Endothelial cell of umbilical vein (primary cell): Measurements from ENCODE around the gene SLC25A22.

Experiments used
- EZH2 ChIP-seq: IDR thresholded peaks from 2 replicates; pipeline ENCODE4 v1.6.1; 2012; ENCODE audit warnings: borderline replicate concordance, low read depth, mild to moderate bottlenecking, moderate library complexity, low read length, inconsistent platforms; ENCODE audit not compliant: severe bottlenecking
- GATA2 ChIP-seq: IDR thresholded peaks from 2 replicates; pipeline ENCODE4 v1.7.0; 2011; ENCODE audit warnings: low read depth, mild to moderate bottlenecking, moderate library complexity, mixed read lengths, low read length; ENCODE audit not compliant: insufficient read length, insufficient read depth
- JUN ChIP-seq: IDR thresholded peaks from 2 replicates; pipeline ENCODE4 v1.6.1; 2011; ENCODE audit warnings: borderline replicate concordance, low read depth; ENCODE audit not compliant: insufficient read length, insufficient read depth
- MAX ChIP-seq: IDR thresholded peaks from 2 replicates; pipeline ENCODE4 v1.6.1; 2011; ENCODE audit not compliant: insufficient read depth, insufficient read length
- MYC ChIP-seq: IDR thresholded peaks from one replicate; pipeline ENCODE4 v1.6.1; 2011; ENCODE audit warnings: mild to moderate bottlenecking, low read depth, low read length
- POLR2A ChIP-seq: IDR thresholded peaks from 2 replicates; pipeline ENCODE4 v1.6.1; 2012; ENCODE audit warnings: low read depth, mild to moderate bottlenecking, control low read depth, low read length
- POLR2AphosphoS5 ChIP-seq: IDR thresholded peaks from 2 replicates; pipeline ENCODE4 v1.6.1; 2012; ENCODE audit warnings: low read depth, mild to moderate bottlenecking, control low read depth, low read length, moderate library complexity; ENCODE audit not compliant: insufficient read depth
- TF ChIP-seq, protein P1 (sequence below), 2 donors: IDR thresholded peaks; 1 replicate in 1 of 2; 2 replicates in 1 of 2; pipeline ENCODE4 v1.5.1; 2011; ENCODE audit warnings: low read length in 2 of 2, mild to moderate bottlenecking in 2 of 2, moderate library complexity in 2 of 2, control low read depth in 1 of 2, inconsistent platforms in 1 of 2, low read depth in 1 of 2; ENCODE audit not compliant: insufficient read depth in 1 of 2; ENCODE audit errors: extremely low read depth in 1 of 2

DNA sequence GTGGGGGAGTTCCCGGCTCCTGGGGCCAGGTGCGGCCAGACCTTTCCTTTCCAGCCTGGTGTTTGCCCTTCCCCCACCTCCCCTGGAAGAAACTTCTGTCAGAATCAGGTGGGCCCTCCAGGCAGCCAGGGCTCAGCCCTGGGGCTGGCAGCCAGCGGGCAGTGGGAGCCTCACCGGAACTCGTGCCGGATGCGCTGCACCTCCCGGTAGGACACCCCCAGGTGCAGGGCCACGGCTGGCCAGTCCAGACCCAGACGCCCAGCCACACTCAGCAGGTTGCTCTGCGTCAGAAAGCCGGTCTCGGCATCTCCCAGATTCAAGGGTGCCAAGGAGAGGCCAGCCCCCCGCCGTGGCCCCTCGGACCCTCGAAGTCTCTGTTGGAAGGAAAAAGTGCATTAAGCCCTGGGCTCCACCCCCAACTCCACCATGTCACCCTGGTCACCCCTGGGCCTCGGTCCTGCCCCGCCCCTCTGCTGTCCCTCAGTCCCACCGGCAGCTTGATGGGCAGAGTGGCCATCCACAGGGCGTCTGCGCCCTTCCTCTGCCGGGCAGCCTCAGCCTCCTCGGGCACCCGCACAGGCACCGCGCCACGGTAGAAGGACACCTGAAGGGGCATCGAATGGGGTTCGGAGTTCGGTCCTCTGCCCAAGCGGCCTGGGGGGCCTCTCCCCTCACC, 1.7 kb upstream of the SLC25A22 start:
- TF ChIP-seq POLR2AphosphoS5 (no peak), MYC (no peak), MAX (no peak), POLR2A (no peak), GATA2 (no peak), EZH2 (no peak), JUN (no peak)
- TF ChIP-seq, protein P1, sequence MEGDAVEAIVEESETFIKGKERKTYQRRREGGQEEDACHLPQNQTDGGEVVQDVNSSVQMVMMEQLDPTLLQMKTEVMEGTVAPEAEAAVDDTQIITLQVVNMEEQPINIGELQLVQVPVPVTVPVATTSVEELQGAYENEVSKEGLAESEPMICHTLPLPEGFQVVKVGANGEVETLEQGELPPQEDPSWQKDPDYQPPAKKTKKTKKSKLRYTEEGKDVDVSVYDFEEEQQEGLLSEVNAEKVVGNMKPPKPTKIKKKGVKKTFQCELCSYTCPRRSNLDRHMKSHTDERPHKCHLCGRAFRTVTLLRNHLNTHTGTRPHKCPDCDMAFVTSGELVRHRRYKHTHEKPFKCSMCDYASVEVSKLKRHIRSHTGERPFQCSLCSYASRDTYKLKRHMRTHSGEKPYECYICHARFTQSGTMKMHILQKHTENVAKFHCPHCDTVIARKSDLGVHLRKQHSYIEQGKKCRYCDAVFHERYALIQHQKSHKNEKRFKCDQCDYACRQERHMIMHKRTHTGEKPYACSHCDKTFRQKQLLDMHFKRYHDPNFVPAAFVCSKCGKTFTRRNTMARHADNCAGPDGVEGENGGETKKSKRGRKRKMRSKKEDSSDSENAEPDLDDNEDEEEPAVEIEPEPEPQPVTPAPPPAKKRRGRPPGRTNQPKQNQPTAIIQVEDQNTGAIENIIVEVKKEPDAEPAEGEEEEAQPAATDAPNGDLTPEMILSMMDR (IDR thresholded peaks at IDR 0.05; ENCODE audit: extremely low read depth in 1 of 2, insufficient read depth in 1 of 2, low read depth in 1 of 2, low read length in 2 of 2): no peak
